Suppressor macrophage treated with lipopolysaccharide for 4 hours (primary cell): ENCODE measurements around the gene ANP32E.
A peak's percentile ranks its signal among the peaks of the same experiment; 100 is the strongest.

Experiments
- DNase-seq: peaks from one replicate; pipeline ENCODE4 v3.0.0-alpha.2; 2020

Gene ANP32E

DNA sequence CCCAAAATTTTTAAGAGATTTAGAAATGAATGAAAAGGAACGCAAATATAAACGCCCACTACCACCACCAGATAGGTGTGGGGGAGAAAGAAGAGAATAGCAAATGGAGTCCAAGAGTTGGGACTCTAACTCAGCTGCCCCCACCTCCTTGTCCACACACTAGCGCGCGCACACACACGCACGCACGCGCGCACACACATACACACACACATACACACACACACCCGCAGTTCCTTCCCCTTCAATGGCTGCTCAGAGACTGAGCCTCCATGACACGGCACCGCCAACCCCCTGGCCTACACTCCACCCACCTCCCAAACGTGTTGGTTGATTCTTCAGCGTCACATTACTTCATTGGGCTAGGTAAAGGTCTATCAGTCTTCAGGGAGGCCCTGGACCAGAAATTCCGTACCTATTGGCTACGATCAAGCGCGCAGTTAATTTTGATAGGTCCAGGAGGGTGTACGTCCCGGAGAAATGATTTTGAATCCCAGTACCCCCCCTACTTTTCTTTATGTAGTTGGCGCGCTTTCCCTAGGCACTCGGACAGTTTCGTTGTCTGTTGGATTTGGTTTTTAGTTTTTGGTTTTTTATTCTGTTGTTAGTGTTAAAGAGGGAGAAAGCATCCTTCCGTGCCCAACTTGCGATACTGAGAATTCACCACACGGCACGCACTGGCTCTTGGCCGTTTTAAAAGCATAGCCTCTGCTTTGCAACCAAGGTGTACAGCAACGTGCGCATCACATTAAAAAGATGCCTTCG, at the start of gene ANP32E:
Gene ANP32E (minus strand): TSS at position 261 of the 762 bp plus-strand sequence. CDS start 326 bp downstream, outside the sequence.
- DNase-seq = peak; percentile 96

DNA sequence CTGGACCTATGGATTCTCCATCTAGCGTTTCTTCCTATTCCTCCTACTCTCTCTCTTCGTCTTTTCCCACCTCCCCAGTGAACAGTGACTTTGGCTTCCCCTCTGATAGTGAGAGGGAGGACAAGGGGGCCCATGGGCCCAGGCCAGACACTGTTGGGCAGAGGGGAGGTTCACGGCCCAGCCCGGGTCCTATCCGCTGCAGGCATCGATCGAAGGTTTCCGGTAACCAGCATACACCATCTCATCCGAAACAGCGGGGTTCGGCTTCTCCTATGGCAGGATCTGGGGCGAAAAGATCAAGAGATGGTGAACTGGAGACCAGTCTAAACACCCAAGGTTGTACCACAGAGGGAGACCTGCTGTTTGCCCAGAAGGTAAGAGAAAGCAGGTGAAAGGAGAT, 47.3 kb upstream of the ANP32E start:
- no peak for DNase-seq

DNA sequence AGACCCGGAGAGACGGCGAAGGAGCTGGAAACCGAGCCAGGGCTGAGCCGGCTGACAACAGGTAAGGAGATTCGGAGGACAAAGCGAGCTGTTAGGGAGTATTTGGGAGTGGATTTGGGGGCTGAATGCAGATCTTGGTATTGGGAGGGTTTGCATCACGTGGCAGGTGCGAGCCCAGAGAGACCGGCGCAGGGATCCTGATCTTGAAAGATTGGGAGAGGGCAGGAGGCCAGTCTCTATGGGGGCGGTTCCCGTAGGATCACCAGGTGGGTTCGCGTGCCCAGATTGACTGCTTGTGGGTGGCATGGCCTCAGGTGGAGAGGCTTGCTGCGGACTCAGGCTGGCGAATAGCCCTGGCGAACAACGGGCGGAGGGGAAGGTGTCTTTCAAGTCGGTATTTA, 46.6 kb upstream of the ANP32E start:
- no peak for DNase-seq

DNA sequence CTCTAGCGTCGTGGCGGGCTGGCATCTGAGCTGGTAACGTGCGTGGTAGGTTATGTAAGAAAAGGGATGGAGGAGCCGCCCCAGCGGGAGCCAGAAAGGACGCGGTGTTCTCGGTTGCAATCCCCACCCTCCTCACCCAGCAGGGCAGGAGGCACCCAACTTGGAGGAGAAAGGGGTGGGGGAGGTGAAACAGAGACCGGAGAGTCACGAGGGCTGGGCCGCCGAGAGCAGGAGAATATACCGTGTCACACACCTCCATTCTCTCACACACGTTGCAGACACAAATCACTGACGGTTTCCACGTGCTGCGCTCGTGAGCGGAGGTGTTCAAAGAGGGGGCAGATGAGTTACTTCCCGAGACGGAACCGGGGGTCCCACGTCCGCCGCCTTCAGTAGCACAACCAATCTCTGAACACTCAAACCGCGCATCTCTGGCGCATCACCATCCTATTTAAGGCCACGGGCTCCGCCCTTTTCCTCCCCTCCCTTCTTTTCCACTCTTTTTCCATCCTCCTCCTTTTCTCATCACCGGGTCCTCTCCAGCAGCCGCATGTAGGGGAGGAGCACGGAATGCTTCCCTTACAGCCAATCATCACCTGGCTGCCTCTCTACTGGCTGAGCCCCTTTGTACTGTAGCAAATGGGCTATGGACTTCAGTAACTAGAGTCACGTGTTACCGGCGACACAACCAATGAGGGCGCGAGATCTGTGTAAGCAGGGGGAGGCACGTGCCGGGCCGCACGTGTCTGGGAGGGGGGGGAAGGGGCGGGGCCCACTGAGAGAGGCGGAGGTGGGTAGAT, 46.0 kb upstream of the ANP32E start, which contains the start of gene CIART:
Gene CIART (plus strand): TSS at position 797 of the 800 bp plus-strand sequence. CDS start 714 bp downstream, outside the sequence.
- DNase-seq = peak; percentile 69

DNA sequence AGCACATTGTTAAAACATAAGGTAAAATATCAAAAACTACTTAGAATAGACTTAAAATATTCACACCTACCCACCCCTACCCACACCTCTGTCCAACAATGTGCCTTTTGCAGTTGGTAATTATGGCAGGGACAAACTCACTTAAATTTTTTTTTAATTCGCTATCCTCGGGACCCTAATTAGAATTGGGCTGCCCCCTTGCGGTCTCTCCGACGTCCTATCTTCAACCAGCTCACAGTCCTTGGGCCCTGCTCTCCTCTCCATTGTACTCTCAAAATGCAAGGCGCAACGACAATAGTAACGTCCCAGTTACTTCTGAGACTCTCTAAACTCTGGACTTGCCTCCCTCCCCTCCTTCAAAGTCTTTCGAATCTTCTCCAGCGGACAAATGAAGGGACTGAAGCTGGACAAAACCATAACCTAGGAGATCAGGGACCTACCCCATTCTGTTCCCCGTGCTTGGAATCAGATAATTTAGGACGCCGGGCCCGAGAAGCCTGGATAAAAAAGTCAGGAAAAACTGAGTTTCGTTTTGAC, 45.4 kb upstream of the ANP32E start:
- DNase-seq = peak; percentile 78

DNA sequence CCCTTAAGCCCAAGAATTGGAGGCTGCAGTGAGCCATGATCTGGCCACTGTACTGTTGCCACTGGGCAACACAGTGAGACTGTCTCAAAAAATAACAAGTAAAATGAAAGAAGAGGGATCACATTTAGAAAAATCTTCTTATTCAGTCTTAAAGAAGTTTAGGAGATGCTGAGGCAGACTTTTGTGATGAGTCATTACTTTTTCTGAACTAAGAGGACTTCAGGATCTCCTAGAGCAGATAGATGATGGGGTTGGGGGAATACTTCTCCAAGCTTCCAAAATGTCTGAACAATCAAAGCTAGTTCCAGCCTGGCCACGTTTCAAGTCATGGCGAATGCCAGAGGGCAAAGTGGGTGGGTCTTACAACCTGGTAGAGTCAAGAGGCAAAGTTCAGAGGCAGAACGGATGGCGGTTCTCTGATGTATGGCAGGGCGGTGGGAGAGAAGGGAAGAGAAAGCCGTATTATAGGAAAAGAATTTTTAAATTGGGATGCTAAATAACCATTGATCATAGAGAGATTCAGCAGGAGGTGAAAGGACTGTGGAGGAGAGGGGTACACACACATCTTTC, 44.3 kb upstream of the ANP32E start:
- no peak for DNase-seq

DNA sequence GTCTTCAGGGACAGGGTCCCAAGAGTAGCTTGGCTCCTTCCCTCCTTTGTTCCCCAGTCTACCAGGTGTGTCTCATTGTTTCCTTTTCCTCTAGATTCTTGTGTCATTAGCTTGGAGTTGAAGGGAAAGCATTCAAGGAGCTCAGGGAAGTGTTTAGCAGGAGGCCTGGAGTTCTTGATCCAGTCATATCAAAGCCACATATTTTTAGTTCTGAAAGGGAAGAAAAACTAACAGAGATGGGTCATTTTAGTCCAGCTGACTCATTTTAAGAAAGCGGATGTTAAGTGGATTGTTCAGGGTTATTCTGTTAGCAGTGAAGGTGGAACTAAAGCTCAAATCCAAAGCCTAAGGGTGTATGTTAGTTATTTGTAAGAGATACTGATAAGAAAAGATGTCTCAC, 37.4 kb upstream of the ANP32E start:
- DNase-seq = peak; percentile 63

DNA sequence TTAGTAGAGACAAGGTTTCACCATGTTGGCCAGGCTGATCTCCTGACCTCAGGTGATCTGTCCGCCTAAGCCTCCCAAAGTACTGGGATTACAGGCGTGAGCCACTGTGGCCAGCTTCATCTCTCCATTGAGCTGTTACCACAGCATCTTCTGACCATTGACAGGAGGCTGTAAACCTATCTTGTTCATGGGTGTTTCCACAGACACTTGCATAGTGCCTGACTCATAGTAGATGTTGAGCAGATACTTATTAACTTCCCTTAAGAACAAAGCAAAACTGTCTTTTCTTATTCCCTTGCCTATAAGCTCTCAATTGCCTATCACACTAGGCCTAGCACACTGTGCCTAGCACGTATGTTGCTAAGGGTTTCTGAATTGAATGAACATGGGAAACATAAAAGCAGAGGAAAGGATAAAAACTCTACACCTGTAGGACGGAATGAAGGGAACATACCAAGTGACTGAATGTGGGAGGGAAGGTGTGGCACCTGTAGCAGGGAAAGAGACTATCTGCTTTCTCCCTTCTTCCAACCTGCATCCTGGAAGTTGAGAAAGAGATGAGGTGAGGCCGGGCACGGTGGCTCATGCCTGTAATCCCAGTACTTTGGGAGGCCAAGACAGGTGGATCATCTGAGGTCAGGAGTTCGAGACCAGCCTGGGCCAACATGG, 35.5 kb upstream of the ANP32E start:
- peak; percentile 57 for DNase-seq

DNA sequence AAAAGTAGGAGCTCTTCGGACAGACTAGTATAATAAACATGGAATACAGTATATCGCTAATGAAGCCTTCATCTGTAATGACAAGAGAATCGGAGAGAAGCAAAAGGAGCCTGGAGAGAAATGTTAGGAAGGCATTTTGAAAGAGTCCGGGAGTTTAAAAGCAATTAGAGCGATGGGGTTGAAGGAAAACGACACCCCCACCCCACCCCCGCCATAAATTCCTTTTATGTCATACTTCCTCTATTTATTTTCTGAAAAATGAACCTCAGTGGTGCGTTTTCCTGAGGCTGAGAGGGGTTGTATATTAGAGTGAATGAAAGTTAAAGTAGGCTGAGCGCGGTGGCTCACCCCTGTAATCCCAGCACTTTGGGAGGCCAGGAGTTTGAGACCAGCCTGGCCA, 33.5 kb upstream of the ANP32E start:
- peak; percentile 47 for DNase-seq

DNA sequence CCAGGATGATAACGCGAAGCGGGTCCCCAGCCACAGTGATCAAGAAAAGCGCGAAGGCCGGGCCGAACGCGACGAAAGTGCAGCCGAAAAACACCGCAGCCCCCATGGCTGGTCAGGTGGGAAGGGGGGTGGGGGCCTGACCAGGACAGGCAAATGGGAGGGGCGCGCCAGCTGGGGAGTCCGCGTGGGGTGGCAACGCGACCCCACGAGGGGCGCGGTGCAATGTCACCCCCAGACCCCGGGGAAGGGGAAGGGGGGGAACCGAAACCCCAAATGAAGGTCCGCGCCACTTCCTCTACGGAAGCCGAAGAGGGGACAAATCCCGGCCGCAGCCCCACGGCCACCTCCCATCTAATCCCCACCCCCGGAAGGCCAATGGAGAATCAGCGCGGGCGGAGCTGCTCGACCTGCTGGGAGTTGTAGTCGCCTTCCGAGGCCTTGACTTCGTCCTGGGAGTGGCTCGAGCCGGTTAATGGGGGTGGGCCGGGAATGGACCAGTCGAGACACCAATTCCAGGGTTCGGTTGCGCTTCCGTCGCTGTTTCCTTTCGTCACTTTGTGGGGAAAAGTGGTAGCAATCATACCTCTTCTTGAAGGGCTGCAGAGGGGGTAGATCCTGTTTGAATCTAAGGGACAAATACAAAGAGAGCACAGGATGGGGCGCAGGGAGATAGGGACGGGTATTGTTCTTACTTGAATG, 32.9 kb upstream of the ANP32E start, which contains the start of gene APH1A:
Gene APH1A (minus strand): TSS at position 312 of the 699 bp plus-strand sequence. CDS start 206 bp downstream, at position 106.
- peak; percentile 98 for DNase-seq

DNA sequence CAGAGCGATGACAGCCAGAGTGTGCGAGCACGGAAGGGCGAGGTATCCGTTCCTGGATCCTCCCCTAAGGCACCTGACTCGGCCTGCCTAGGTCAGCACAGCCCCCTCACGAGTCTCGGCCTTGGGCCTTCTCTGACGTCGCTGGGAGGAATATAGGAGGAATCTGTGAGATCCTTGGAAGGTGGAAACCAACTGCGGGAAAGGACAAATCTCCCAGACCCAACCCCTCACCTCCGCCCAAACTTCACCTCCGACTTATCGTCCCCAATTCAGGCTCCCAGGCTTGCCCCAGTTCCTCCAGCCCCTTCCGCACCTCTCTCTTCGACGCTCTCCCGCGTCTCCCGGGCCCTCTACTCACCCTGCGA, 32.4 kb upstream of the ANP32E start:
- DNase-seq = peak; percentile 57

DNA sequence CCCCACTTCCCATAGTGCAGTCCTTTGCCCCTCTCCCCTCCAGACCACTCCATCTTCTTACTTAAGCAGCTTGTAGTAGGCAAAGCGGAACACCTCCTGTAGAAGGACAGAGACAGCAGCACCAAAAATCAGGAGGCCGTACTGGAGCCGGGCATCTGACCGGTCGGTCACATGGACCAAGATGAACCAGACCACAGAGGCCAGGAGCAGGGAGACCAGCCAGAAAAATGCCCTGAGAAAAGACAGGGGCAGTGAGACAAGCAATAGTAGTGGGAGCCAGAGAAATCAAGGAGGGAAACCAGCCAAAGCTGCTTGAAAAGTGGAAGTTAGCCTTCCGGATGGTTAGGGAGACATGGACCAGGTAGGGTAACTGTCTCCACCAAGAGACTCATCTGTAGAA, 32.0 kb upstream of the ANP32E start:
- DNase-seq = no peak

DNA sequence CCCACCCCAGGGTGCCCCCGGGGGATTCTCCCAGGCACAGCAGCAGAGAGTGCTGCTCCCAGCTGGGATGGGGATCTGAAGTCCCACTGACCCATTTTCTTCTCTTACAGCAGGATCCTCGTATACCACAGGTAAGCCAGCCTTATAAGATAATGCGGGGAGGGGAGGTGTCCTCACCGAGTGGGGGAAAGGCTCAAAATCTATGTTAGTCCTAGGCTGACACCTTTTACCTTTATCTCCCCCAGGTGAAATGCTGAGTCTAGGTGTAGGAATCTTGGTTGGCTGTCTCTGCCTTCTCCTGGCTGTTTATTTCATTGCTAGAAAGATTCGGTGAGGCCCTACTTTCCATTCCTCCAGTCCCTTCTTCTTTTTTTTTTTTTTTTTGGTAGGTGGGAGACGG, 27.6 kb upstream of the ANP32E start:
- DNase-seq = no peak

DNA sequence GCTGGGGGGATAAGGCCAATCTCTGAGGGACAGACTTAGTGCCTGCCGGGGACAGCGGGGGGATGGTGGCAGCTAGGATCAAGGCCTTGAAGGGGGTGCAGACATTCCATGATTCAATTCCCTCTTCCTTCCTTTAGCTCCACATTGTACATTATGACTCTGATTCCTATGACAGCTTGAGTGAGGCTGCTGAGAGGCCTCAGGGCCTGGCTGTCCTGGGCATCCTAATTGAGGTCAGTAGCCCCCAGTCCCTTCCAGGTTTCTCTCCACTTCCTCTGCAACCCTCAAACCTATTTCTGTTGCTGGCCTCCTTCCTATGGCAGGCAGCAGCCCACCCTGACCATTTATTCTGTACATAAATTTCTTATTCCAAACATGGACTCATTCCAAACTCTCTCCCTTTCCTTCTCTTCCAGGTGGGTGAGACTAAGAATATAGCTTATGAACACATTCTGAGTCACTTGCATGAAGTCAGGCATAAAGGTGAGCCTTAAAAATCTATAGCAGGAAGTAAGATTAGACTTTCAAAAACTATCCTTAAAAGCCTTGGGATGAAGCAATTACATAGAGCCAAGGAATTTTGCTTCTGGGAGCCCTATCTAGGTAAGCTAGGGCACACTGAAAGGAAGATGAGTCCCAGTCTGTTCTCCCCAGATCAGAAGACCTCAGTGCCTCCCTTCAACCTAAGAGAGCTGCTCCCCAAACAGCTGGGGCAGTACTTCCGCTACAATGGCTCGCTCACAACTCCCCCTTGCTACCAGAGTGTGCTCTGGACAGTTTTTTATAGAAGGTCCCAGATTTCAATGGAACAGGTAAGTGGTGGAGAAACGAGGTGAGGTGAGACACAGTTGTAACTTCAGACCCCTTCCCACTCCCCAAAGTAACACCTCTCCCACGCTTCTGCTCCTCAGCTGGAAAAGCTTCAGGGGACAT, 26.7 kb upstream of the ANP32E start:
- DNase-seq = no peak

DNA sequence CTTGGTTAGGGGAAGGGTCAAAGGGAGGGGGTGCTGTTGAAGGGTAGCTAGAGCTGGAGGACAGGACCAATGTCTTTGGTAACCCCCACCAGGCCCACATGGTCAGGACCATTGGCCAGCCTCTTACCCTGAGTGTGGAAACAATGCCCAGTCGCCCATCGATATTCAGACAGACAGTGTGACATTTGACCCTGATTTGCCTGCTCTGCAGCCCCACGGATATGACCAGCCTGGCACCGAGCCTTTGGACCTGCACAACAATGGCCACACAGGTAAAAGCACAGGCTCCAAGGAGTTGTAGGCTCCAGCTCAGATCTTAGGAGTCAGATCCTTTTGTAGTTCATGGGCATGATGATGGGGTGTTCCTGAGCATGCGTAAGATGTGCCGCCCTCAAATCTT, 25.5 kb upstream of the ANP32E start:
- DNase-seq = no peak

DNA sequence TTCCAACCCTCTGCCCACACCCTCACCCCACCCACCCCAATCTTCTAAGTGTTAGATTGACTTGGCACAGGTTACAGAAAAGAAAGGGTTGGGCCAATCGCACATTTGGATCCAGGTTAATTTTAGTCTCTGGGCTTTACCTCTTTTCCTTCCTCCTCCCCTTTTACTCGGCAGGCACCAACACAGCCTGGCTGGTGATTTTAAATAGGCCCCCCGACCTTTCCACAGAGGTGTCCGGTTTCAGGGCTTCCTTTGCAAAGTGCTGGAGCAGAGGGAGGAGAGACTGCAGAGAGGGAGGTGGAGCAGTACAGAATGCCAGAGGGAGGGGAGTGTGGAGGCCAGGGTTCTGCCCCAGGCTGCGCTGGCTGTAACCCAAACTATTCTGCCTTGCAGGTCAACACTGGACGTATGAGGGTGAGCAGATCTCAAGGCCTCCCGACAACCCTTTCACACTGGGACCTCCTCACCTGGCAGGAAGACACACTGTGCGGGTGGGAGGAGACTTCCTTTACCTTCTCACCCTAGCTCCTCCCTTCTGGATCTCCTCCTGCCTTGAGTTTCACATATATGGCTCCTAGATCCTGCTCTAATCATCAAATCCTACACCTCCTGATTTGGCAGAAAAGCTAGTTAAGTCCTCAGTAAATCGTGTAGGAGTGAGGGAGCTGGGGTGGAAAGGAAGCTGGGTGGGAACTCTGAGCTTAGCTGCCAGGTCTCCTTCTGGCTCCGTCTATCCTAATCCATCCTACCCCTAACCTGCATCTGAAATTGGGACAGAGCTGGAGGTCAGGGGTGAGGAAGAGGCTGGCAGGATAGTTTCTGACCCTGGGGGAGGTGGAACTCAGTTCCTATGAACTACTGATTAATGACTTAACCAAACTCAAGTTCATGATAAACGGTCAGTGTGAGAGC, 24.1 kb upstream of the ANP32E start:
- no peak for DNase-seq

DNA sequence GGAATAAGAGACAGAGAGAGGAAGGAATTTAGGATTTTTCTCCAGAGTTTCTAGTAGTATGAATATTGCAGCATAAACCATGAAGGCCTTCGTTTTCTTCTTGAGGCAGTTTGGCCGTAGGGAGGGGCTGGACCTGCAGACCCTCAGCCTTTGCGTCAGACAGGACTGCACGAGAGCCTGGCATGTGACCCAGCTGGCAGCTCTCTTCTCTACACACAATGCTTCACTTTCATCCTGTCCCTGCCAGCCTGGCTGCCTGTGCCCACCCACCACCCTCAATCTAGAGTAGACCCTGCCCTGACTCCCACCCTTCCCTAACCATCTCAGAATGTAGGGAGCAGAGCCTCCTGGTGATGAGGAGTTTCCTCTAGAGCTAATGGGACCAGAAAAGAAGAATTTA, 23.3 kb upstream of the ANP32E start:
- DNase-seq = no peak

DNA sequence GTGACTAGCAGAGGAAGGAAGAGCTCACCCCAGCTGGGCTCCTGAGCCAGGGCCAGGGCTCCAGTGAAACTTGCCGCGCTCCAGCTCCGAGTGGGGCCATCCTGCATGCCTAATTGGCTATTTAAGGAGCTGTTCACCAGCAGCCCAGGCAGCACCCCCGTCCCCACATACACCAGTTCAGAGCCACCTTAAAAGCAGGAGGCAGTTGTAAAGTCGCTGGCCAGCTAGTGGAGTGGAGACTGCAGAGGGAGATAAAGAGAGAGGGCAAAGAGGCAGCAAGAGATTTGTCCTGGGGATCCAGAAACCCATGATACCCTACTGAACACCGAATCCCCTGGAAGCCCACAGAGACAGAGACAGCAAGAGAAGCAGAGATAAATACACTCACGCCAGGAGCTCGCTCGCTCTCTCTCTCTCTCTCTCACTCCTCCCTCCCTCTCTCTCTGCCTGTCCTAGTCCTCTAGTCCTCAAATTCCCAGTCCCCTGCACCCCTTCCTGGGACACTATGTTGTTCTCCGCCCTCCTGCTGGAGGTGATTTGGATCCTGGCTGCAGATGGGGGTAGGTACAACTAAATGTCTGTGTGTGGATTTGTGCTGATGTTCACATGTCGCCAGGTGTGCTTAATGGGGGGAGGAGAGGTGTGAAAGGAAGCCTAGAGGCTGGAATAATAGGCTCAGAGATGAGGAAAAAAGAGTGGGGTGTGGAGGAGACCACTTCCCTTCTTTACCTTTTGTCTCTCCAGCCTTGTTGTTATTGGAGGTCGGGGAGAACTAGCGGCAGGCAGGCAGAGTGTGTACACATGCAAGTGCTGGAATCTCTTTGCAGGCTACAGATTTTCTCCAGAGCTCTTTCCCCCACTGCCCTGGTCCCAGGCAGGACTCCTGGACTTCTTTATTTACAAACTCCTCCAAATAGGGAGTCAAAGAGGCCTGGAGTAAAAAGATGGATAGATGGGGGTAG, 22.0 kb upstream of the ANP32E start, which contains the start of gene CA14:
Gene CA14 (plus strand): TSS at position 151 of the 962 bp plus-strand sequence. CDS start 355 bp downstream, at position 506.
- DNase-seq = no peak
